Measurements from ENCODE around the gene KRTAP12-1.
"Not testable (repeated sequence)": the region's sequence is repeated elsewhere in the genome, so short reads cannot be mapped to it uniquely, and the experiment has no call there.

Gene KRTAP12-1

GRCh38 chr21:44697811-44698734 is 16.1 kb upstream of the KRTAP12-1 start:
- DNase-seq (ENCODE audit: low read depth in 2 of 2) = no peak

DNA sequence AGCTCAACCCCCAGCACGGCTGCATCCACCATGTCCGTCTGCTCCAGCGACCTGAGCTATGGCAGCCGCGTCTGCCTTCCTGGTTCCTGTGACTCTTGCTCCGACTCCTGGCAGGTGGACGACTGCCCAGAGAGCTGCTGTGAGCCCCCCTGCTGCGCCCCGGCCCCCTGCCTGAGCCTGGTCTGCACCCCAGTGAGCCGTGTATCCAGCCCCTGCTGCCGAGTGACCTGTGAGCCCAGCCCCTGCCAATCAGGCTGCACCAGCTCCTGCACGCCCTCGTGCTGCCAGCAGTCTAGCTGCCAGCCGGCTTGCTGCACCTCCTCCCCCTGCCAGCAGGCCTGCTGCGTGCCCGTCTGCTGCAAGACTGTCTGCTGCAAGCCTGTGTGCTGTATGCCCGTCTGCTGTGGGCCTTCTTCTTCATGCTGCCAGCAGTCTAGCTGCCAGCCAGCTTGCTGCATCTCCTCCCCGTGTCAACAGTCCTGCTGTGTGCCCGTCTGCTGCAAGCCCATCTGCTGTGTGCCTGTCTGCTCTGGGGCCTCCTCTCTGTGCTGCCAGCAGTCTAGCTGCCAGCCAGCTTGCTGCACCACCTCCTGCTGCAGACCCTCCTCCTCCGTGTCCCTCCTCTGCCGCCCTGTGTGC is 15.3 kb upstream of the KRTAP12-1 start, which contains the start of gene KRTAP10-12:
Gene KRTAP10-12, plus strand, starts transcription at position 1 of the 639 bp plus-strand sequence. Its CDS starts 30 bp downstream, at position 31.
- not testable (repeated sequence) for DNase-seq (ENCODE audit: low read depth in 2 of 2)

GRCh38 chr21:44696572-44696971 is 14.6 kb upstream of the KRTAP12-1 start:
- DNase-seq (ENCODE audit: low read depth in 2 of 2) = no peak

DNA sequence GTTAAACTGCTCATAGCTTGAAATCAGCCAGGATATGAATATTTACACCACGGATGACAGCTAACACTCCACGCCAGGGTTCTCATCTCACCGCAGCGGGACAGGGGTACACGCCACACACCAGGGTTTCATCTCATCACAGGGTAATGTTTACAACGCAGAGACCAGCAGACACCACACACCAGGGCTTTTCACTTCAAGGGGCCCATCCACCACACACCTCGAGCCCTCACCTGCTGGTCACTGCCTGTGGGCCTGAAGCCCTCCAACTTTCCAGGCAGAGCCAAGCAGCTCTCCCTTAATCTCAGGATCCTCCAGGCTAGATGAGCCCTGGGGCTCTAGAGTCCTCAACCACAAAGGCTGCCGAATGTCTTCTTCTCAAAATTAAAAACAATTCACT is 13.7 kb upstream of the KRTAP12-1 start:
- no peak for DNase-seq (ENCODE audit: low read depth in 2 of 2)

GRCh38 chr21:44695184-44695583 is 13.2 kb upstream of the KRTAP12-1 start:
- no peak for DNase-seq (ENCODE audit: low read depth in 2 of 2)

GRCh38 chr21:44694776-44695175 is 12.8 kb upstream of the KRTAP12-1 start:
- DNase-seq (ENCODE audit: low read depth in 2 of 2) = no peak

DNA sequence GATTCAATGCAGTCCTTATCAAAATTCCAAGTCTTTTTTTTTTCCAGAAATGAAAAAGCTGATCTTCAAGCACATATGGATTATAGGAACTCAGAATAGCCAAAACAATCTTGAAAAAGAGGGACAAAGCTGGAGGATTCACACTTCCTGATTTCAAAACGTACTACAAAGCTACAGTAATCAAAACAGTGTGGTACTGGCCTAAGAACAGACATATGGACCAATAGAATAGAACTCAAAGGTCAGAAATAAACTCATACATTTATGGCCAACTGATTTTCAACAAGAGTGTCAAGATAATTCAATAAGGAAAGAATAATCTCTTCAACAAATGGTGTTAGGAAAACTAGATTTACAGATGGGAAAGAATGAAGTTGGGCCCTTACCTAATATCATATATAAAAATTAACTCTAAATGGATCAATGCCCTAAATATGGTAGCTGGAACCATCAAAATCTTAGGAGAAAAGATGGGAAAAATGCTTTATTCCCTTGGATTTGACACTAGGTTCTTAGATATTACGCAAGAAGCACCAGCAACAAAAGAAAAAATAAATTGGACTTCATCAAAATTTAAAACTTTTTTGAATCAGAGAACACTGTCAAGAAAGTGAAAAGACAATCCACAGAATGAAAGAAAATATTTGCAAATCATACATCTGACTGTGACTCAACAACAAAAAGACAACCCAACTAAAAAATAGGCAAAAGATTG is 11.0 kb upstream of the KRTAP12-1 start:
- no peak for DNase-seq (ENCODE audit: low read depth in 2 of 2)

DNA sequence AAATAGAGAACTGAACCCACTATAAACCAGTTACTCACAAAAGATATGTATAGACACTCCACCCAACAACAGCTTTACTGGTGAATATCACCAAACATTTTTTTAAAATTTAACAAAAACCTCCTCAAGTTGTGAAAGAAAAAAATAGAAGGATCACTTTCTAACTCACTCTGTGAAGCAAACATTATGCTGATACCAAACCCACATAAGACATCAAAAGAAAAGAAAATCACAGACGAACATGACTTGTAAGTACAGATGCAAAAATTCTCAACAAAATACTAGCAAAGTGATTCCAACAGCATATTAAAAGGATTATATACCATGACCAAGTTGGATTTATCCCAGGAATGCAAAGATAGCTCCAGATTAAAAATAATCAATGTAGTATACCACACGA is 9.7 kb upstream of the KRTAP12-1 start:
- DNase-seq (ENCODE audit: low read depth in 2 of 2) = no peak

DNA sequence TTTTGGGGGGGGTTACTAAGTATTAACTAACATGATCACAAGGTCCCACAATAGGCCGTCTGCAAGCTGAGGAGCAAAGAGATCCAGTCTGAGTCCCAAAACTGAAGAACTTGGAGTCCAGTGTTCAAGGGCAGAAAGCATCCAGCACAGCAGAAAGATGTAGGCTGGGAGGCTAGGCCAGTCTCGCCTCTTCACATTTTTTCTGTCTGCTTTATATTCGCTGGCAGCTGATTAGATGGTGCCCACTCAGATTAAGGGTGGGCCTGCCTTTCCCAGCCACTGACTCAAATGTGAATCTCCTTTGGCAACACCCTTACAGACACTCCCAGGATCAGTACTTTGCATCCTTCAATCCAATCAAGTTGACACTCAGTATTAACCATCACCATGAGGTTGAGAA is 7.8 kb upstream of the KRTAP12-1 start:
- DNase-seq (ENCODE audit: low read depth in 2 of 2) = not testable (repeated sequence)

GRCh38 chr21:44687671-44688070 is 5.7 kb upstream of the KRTAP12-1 start:
- no peak for DNase-seq (ENCODE audit: low read depth in 2 of 2)

GRCh38 chr21:44686843-44687561 is 5.0 kb upstream of the KRTAP12-1 start:
- no peak for DNase-seq (ENCODE audit: low read depth in 2 of 2)

- DNase-seq (ENCODE audit: low read depth in 2 of 2) = no peak
Measured at GRCh38 chr21:44686000-44686781, 4.2 kb upstream of the KRTAP12-1 start.

- not testable (repeated sequence) for DNase-seq (ENCODE audit: low read depth in 2 of 2)
Measured at GRCh38 chr21:44685050-44685449, 3.1 kb upstream of the KRTAP12-1 start.

DNA sequence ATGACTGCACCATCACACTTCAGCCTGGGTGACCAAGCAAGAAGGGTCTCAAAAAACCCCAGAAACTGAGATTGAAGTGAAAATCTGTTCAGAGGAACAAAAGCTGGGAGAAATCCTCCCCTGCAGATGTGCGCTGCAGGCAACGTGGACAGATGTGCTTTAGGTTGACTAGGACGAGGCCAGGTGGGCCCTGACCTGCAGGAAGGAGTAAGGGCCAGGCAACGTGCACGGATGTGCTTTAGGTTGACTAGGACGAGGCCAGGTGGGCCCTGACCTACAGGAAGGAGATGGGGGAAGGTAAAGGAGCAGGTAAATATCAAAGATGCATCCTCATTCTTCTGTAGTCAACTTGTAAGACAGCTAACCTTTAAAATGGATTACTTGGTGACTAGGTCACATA is 2.5 kb upstream of the KRTAP12-1 start:
- no peak for DNase-seq (ENCODE audit: low read depth in 2 of 2)

DNA sequence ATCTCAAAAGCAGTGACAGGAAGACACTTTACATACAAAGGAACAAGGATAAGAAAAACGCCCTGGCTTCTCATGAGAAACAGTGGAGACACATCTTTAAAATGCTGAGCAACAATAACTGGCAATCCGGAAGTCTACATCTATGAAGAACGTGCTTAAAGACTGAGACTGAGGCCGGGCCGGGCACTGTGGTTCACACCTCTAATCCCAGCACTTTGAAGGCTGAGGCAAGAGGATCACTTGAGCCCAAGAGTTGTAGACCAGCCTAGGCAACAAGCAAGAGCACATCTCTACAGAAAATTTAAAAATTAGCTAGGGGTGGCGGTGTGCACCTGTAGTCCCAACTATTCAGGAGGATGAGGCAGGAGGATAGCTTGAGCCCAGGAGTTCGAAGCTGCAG is 2.1 kb upstream of the KRTAP12-1 start:
- no peak for DNase-seq (ENCODE audit: low read depth in 2 of 2)

DNA sequence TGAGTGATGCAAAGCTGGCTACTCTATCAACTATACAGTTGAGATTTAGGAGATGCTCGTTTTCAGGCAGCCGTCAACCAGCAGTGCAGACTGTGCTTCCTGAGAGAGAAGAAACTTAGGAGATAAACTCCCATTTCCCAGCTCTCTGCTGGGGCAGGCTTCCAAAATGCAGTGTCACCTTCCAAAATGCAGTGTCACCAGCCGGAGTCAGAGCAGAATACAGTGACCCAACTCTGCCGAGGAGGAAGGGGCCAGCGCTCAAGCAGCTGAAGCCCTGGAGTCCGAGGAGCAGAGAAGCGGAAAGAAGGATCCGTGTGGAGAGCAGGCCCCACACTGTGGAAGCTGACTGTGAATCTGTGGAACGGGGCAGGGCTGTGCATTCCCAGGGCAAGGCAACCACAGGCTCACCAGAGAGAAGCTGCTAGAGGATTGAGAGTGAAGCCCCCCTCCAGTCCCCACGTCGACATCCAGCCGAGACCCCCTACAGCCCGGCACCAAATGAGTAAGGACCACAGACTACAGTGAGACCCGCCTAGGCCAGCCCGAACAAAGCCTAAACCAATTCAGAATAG is 703 bp upstream of the KRTAP12-1 start:
- DNase-seq (ENCODE audit: low read depth in 2 of 2) = no peak

DNA sequence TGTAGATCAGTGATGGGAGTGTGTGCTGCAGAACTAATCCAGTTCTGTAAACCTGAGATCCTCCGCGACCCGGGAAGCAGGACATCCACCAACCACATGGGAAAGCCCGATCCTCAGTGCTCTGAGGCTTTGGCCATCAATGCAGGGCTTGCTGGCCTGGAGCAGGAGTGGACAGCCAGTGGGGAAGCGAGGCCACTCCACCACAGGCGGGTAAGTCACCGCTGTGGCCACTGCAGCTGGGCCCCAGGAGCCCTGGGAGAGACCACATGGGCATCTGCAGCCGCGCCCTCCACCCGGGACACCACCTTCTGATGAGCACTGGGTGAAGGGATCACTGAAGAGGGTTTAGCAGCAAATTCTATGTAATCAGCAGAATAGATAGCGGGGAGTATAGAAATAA is 811 bp downstream of the KRTAP12-1 start:
- DNase-seq (ENCODE audit: low read depth in 2 of 2) = no peak

DNA sequence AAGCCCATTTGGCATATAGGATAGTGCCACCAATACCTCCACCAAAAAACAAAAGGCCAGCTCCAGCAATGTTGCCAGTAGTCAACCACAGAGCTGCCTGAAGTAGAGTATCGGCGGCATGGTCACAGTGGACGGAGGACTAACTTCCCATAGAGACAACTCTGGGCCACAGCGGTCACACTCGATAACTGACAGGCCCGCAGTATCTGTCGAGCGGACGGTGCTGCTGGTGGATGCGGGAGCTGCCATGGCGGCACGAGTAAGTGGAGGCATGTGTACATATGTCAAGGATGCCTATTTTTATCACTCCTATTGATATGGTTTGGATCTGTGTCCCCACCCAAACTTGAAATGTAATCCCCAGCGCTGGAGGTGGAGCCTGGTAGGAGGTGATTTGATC is 4.1 kb downstream of the KRTAP12-1 start:
- DNase-seq (ENCODE audit: low read depth in 2 of 2) = no peak

GRCh38 chr21:44671911-44672310 is 10.1 kb downstream of the KRTAP12-1 start:
- DNase-seq (ENCODE audit: low read depth in 2 of 2) = no peak

- no peak for DNase-seq (ENCODE audit: low read depth in 2 of 2)
Measured at GRCh38 chr21:44670642-44671432, 11.1 kb downstream of the KRTAP12-1 start.
